WTC11 (cell line): ENCODE data around the gene KCMF1. TPM values are rescaled to one million over a fixed set of nuclear protein-coding genes. Genes with fewer than 3 reads are reported as not detected.
A peak's percentile ranks its signal among the peaks of the same experiment; 100 is the strongest.

Experiments used
- ATAC-seq: fragments of 200-7000 bp; cut with Tn5 transposase; 2 replicates; pipeline ENCODE4 v1.10.0; 2021; ENCODE audit warnings: mild to moderate bottlenecking, moderate library complexity
- CTCF ChIA-PET: fragments of 300-600 bp; sonication (Branson Sonifier 250); formaldehyde crosslinking; loops from one replicate; lab custom pipeline; 2021; ENCODE audit warnings: antibody characterized with exemption; lab: Charles Lee
- POLR2A ChIA-PET: fragments of 350-600 bp; sonication (Branson Sonifier 250); formaldehyde crosslinking; loops from one replicate; lab custom pipeline; 2021; ENCODE audit warnings: antibody characterized with exemption; lab: Charles Lee
- DNase-seq: peaks from one replicate; pipeline ENCODE4 v3.0.0; 2021; ENCODE audit warnings: low spot score
- H3K27ac Mint-ChIP-seq: 2 replicates; pipeline ENCODE4 v1.8.0; 2021; ENCODE audit warnings: mixed read lengths
- H3K27me3 Mint-ChIP-seq: 2 replicates; pipeline ENCODE4 v1.8.0; 2021; ENCODE audit warnings: low read depth, mild to moderate bottlenecking, moderate library complexity, mixed read lengths
- H3K36me3 Mint-ChIP-seq: 2 replicates; pipeline ENCODE4 v1.8.0; 2021; ENCODE audit warnings: mixed read lengths
- H3K4me1 Mint-ChIP-seq: 2 replicates; pipeline ENCODE4 v1.8.0; 2022; ENCODE audit warnings: mixed read lengths
- H3K4me3 Mint-ChIP-seq: 2 replicates; pipeline ENCODE4 v1.8.0; 2021; ENCODE audit warnings: mild to moderate bottlenecking, moderate library complexity, mixed read lengths
- H3K9me3 Mint-ChIP-seq: 2 replicates; pipeline ENCODE4 v1.8.0; 2021; ENCODE audit warnings: mixed read lengths
- ATF1 ChIP-seq: sonication (generic); formaldehyde crosslinking; IDR thresholded peaks from 2 replicates; pipeline ENCODE4 v1.8.1; 2023; ENCODE audit warnings: mild to moderate bottlenecking, moderate library complexity, missing genetic modification reagents
- ATF6 ChIP-seq: sonication (generic); formaldehyde crosslinking; IDR thresholded peaks from 2 replicates; pipeline ENCODE4 v1.8.1; 2023; ENCODE audit warnings: mild to moderate bottlenecking, missing genetic modification reagents
- CBFB ChIP-seq: sonication (generic); formaldehyde crosslinking; IDR thresholded peaks from 2 replicates; pipeline ENCODE4 v1.8.1; 2022; ENCODE audit warnings: mild to moderate bottlenecking, low read depth, missing genetic modification reagents
- CDX4 ChIP-seq: fragments of 250-450 bp; sonication (Bioruptor Pico); IDR thresholded peaks from 2 replicates; pipeline ENCODE4 v1.9.0; 2021; ENCODE audit warnings: moderate library complexity, mild to moderate bottlenecking, inconsistent platforms, borderline replicate concordance
- CTCF ChIP-seq: fragments of 200-600 bp; IDR thresholded peaks from 2 replicates; pipeline ENCODE4 v1.8.0; 2022; ENCODE audit warnings: antibody characterized with exemption
- ELF4 ChIP-seq: sonication (generic); formaldehyde crosslinking; IDR thresholded peaks from 2 replicates; pipeline ENCODE4 v1.8.1; 2022; ENCODE audit warnings: low read depth, mild to moderate bottlenecking, moderate library complexity, missing genetic modification reagents
- FOXJ3 ChIP-seq: sonication (generic); formaldehyde crosslinking; IDR thresholded peaks from 2 replicates; pipeline ENCODE4 v1.9.0; 2021; ENCODE audit warnings: missing genetic modification reagents, mild to moderate bottlenecking, borderline replicate concordance
- FOXK1 ChIP-seq: sonication (generic); formaldehyde crosslinking; IDR thresholded peaks from 2 replicates; pipeline ENCODE4 v1.8.0; 2022; ENCODE audit warnings: mild to moderate bottlenecking, moderate library complexity, missing genetic modification reagents
- IRF2 ChIP-seq: sonication (generic); formaldehyde crosslinking; IDR thresholded peaks from 2 replicates; pipeline ENCODE4 v1.8.0; 2022; ENCODE audit warnings: low read depth, missing genetic modification reagents, borderline replicate concordance
- MLX ChIP-seq: sonication (generic); formaldehyde crosslinking; IDR thresholded peaks from 2 replicates; pipeline ENCODE4 v1.8.1; 2023; ENCODE audit warnings: mild to moderate bottlenecking, missing genetic modification reagents, moderate library complexity
- NFE2L1 ChIP-seq: sonication (generic); formaldehyde crosslinking; IDR thresholded peaks from 2 replicates; pipeline ENCODE4 v1.8.1; 2023; ENCODE audit warnings: missing genetic modification reagents
- RORB ChIP-seq: fragments of 250-450 bp; sonication (Bioruptor Pico); IDR thresholded peaks from 2 replicates; pipeline ENCODE4 v1.9.0; 2021; ENCODE audit warnings: mild to moderate bottlenecking
- TEAD1 ChIP-seq: sonication (generic); formaldehyde crosslinking; IDR thresholded peaks from 2 replicates; pipeline ENCODE4 v1.8.0; 2022; ENCODE audit warnings: mild to moderate bottlenecking, missing genetic modification reagents
- TP53 ChIP-seq: sonication (generic); formaldehyde crosslinking; IDR thresholded peaks from 2 replicates; pipeline ENCODE4 v1.8.1; 2023; ENCODE audit warnings: mild to moderate bottlenecking, missing genetic modification reagents
- USF1 ChIP-seq: sonication (generic); formaldehyde crosslinking; IDR thresholded peaks from 2 replicates; pipeline ENCODE4 v1.8.0; 2022; ENCODE audit warnings: mild to moderate bottlenecking, missing genetic modification reagents
- ZBTB43 ChIP-seq: sonication (generic); formaldehyde crosslinking; IDR thresholded peaks from 2 replicates; pipeline ENCODE4 v1.8.1; 2023; ENCODE audit warnings: mild to moderate bottlenecking, missing genetic modification reagents
- ZNF232 ChIP-seq: sonication (generic); formaldehyde crosslinking; IDR thresholded peaks from 2 replicates; pipeline ENCODE4 v1.8.0; 2022; ENCODE audit warnings: mild to moderate bottlenecking, missing genetic modification reagents
- ZNF396 ChIP-seq: fragments of 250-450 bp; sonication (Bioruptor Pico); IDR thresholded peaks from 2 replicates; pipeline ENCODE4 v1.8.0; 2021; ENCODE audit warnings: mild to moderate bottlenecking, moderate library complexity, borderline replicate concordance
- total RNA-seq: library from RNA; stranded (reverse); gene quantifications from 3 replicates; pipeline ENCODE4 v1.2.3, GENCODE V29; 2021
- TF ChIP-seq, protein P1 (sequence below): fragments of 250-450 bp; sonication (Bioruptor Pico); conservative IDR thresholded peaks from 2 replicates; pipeline ENCODE4 v1.9.0; 2021; ENCODE audit warnings: mild to moderate bottlenecking
- TF ChIP-seq, protein P2 (sequence below): fragments of 250-450 bp; sonication (Bioruptor Pico); IDR thresholded peaks from 2 replicates; pipeline ENCODE4 v1.9.0; 2021; ENCODE audit warnings: mild to moderate bottlenecking
- TF ChIP-seq, protein P3 (sequence below): sonication (generic); formaldehyde crosslinking; IDR thresholded peaks from 2 replicates; pipeline ENCODE4 v1.8.1; 2022; ENCODE audit warnings: low read depth, mild to moderate bottlenecking, moderate library complexity, missing genetic modification reagents, borderline replicate concordance
- TF ChIP-seq, protein P4 (sequence below): sonication (generic); formaldehyde crosslinking; conservative IDR thresholded peaks from 2 replicates; pipeline ENCODE4 v1.8.1; 2022; ENCODE audit warnings: mild to moderate bottlenecking, missing genetic modification reagents
- TF ChIP-seq, protein P5 (sequence below): sonication (generic); formaldehyde crosslinking; IDR thresholded peaks from 2 replicates; pipeline ENCODE4 v1.8.0; 2023; ENCODE audit warnings: missing genetic modification reagents

KCMF1 gene
- total RNA-seq, 1 experiment from 2014 or later, result 117 TPM

- ATAC-seq, result no peak
- Mint-ChIP-seq H3K27me3 (no peaks in the 10 kb centered on the region), H3K4me1 (peaks cover 10% of the 10 kb centered on the region), H3K27ac (peak overlapping the region; percentile 44; the same call in 1 of the 2 replicates), H3K9me3 (no peaks in the 10 kb centered on the region), H3K36me3 (no peaks in the 10 kb centered on the region), H3K4me3 (no peak overlapping the region)
- ChIA-PET CTCF (interaction anchor here (2.0 kb wide), 1 partner anchor 16 kb away, joined by 5 read pairs; no protein-coding TSS in a partner anchor), POLR2A (no interaction called here)
- TF ChIP-seq ATF1 (CRISPR knock-in tag) (no peak), ZBTB43 (CRISPR knock-in tag) (no peak), FOXK1 (CRISPR knock-in tag) (no peak), CBFB (CRISPR knock-in tag) (no peak), MLX (CRISPR knock-in tag) (no peak), ATF6 (CRISPR knock-in tag) (no peak), ZNF232 (CRISPR knock-in tag) (no peak), ELF4 (no peak), RORB (CRISPR knock-in tag) (no peak), CDX4 (CRISPR knock-in tag) (no peak), TEAD1 (CRISPR knock-in tag) (no peak), IRF2 (CRISPR knock-in tag) (no peak)
- TF ChIP-seq, protein P1, sequence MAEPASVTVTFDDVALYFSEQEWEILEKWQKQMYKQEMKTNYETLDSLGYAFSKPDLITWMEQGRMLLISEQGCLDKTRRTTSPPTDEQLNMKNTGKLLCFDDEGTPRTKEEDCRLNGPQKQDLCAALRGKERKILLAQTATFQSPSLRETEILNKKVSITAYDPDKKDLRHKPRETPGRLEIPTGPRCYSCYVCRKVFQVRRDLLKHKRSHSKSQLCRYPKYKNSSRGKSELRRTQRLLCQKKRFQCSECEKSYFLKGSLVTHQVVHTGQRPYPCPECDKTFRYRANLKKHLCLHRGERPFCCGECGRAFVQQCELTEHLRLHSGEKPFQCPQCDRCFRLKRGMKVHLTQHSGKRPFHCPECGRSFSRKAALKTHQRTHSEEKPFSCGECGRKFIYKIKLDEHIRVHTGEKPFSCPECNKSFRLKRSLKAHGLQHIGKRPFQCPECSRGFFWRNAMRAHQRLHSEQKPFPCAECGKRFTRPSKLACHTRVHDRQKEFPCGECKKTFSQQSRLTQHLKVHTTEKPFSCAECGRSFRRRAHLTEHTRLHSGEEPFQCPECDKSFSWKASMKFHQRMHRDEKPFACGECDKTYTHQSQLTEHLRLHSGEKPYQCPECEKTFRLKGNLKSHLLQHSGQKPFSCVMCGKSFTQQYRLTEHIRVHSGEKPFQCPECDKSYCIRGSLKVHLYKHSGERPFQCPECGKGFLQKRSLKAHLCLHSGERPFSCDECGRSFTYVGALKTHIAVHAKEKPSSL, result no peak
- TF ChIP-seq, protein P2, sequence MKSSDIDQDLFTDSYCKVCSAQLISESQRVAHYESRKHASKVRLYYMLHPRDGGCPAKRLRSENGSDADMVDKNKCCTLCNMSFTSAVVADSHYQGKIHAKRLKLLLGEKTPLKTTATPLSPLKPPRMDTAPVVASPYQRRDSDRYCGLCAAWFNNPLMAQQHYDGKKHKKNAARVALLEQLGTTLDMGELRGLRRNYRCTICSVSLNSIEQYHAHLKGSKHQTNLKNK, result no peak
- TF ChIP-seq, protein P3, sequence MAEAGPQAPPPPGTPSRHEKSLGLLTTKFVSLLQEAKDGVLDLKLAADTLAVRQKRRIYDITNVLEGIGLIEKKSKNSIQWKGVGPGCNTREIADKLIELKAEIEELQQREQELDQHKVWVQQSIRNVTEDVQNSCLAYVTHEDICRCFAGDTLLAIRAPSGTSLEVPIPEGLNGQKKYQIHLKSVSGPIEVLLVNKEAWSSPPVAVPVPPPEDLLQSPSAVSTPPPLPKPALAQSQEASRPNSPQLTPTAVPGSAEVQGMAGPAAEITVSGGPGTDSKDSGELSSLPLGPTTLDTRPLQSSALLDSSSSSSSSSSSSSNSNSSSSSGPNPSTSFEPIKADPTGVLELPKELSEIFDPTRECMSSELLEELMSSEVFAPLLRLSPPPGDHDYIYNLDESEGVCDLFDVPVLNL (CRISPR knock-in tag), result no peak
- DNase-seq, result no peak
These were observed 24.9 kb downstream of the KCMF1 start for GRCh38 chr2:84995826-84996225.

DNA sequence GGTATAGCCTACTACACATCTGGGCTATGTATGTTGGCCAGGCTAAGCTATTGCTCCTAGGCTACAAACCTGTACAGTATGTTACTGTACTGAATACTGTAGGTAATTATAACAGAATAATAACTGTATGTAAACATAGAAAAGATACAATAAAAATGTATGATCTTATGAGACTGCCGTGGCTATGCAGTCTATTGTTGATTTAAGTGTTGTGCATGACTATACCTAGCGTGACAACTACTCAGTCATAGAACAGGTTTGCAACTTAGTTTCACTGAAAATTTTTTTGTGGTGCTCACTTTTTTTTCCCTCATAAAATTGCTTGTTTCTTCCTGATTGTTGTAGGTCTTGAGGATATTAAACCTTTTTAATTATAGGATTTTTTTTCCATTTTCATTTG is 25.9 kb downstream of the KCMF1 start:
- H3K27me3 Mint-ChIP-seq, result no peaks in the 10 kb centered on the region
- H3K27ac Mint-ChIP-seq, result no peak overlapping the region
- POLR2A ChIA-PET, result interaction anchor here (0.9 kb wide), 1 partner anchor 12 kb away, joined by 3 read pairs; no protein-coding TSS in a partner anchor
- no peak overlapping the region for H3K4me3 Mint-ChIP-seq
- ATAC-seq (no peak), DNase-seq (no peak)
- CTCF ChIA-PET, result interaction anchor here (0.6 to 2.0 kb wide), 2 partner anchors 15 to 30 kb away, joined by 5 read pairs; no protein-coding TSS in a partner anchor
- no peaks in the 10 kb centered on the region for H3K9me3 Mint-ChIP-seq
- peaks cover 10% of the 10 kb centered on the region for H3K4me1 Mint-ChIP-seq
- H3K36me3 Mint-ChIP-seq, result 0 out of 2 replicates have a peak, but pooled peaks cover 3% of the 10 kb centered on the region
- TF ChIP-seq USF1 (CRISPR knock-in tag), result no peak
- TF ChIP-seq CTCF, result no peak
- TF ChIP-seq, protein P4, sequence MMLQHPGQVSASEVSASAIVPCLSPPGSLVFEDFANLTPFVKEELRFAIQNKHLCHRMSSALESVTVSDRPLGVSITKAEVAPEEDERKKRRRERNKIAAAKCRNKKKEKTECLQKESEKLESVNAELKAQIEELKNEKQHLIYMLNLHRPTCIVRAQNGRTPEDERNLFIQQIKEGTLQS (CRISPR knock-in tag), result no peak
- no peak for TF ChIP-seq NFE2L1 (CRISPR knock-in tag)
- TF ChIP-seq, protein P5, sequence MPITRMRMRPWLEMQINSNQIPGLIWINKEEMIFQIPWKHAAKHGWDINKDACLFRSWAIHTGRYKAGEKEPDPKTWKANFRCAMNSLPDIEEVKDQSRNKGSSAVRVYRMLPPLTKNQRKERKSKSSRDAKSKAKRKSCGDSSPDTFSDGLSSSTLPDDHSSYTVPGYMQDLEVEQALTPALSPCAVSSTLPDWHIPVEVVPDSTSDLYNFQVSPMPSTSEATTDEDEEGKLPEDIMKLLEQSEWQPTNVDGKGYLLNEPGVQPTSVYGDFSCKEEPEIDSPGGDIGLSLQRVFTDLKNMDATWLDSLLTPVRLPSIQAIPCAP (CRISPR knock-in tag), result no peak
- no peak for TF ChIP-seq ZNF396 (CRISPR knock-in tag)
- TF ChIP-seq FOXJ3 (CRISPR knock-in tag), result no peak
- no peak for TF ChIP-seq TP53
